Endothelial cell of umbilical vein (primary cell): ENCODE results near the gene TTC39A. TPM values are rescaled to one million over a fixed set of nuclear protein-coding genes. Genes with fewer than 3 reads are reported as not detected.
"Not testable (repeated sequence)": the region's sequence is repeated elsewhere in the genome, so short reads cannot be mapped to it uniquely, and the experiment has no call there.

Experiments used
- BruUV-seq: library from RNA; stranded (reverse); fragments of 400-500 nt; replicated peaks from 2 replicates; lab custom pipeline; 2021; lab: Mats Ljungman, UMichigan
- CTCF ChIA-PET: fragments of 300-600, 350-600 bp; sonication (Branson Sonifier 250); formaldehyde crosslinking; loops from one replicate; lab custom pipeline; 2021; ENCODE audit warnings: antibody characterized with exemption, inconsistent platforms; lab: Charles Lee
- POLR2A ChIA-PET: fragments of 300-600, 350-600 bp; sonication (Branson Sonifier 250); formaldehyde crosslinking; loops from one replicate; lab custom pipeline; 2021; ENCODE audit warnings: antibody characterized with exemption, inconsistent platforms; lab: Charles Lee
- DNase-seq: peaks from one replicate; pipeline ENCODE4 v3.0.0-alpha.2; 2011; ENCODE audit warnings: low read depth, low spot score
- FAIRE-seq: peaks from 2 replicates; lab custom pipeline; 2011; peaks lifted over from hg19 to GRCh38; lab: Jason Lieb, UNC
- H2AFZ ChIP-seq: 2 replicates; pipeline ENCODE4 v1.6.0; 2012; ENCODE audit warnings: low read depth, low read length, control low read depth, inconsistent platforms
- H3K27ac ChIP-seq: 2 replicates; pipeline ENCODE4 v1.5.1; 2011; ENCODE audit warnings: low read depth, mild to moderate bottlenecking, control low read depth, low read length, moderate library complexity; ENCODE audit not compliant: insufficient read depth
- H3K27me3 ChIP-seq, 2 experiments: 2 replicates each; pipeline versions ENCODE4 v1.6.0 to v1.6.1; 2011; ENCODE audit warnings: low read length in 2 of 2, mixed read lengths in 1 of 2; ENCODE audit not compliant: control insufficient read depth in 2 of 2, insufficient read depth in 2 of 2
- H3K36me3 ChIP-seq, 2 experiments: 2 replicates in 1 of 2; 3 replicates in 1 of 2; pipeline ENCODE4 v1.5.1; 2011; ENCODE audit warnings: low read length in 2 of 2, mild to moderate bottlenecking in 1 of 2, moderate library complexity in 1 of 2; ENCODE audit not compliant: control insufficient read depth in 2 of 2, insufficient read depth in 2 of 2; ENCODE audit errors: extremely low read depth in 1 of 2
- H3K4me1 ChIP-seq: 3 replicates; pipeline ENCODE4 v1.5.1; 2011; ENCODE audit warnings: mild to moderate bottlenecking, low read length; ENCODE audit not compliant: control insufficient read depth, insufficient read depth; ENCODE audit errors: extremely low read depth
- H3K4me2 ChIP-seq: 2 replicates; pipeline ENCODE4 v1.6.1; 2011; ENCODE audit warnings: low read length, control low read depth, mixed read lengths; ENCODE audit not compliant: insufficient read depth
- H3K4me3 ChIP-seq, 3 experiments: fragments of 200-600 bp in 1 of 3; sonication (generic), shearing (Covaris generic) in 1 of 3; replicated peaks in 1 of 3; 2 replicates each; pipeline ENCODE4 v1.5.1; 2011 to 2016; ENCODE audit warnings: control low read depth in 3 of 3, low read length in 3 of 3, mild to moderate bottlenecking in 2 of 3, inconsistent platforms in 1 of 3, low read depth in 1 of 3, moderate library complexity in 1 of 3; ENCODE audit not compliant: insufficient read depth in 1 of 3
- H3K79me2 ChIP-seq: 2 replicates; pipeline ENCODE4 v1.6.0; 2012; ENCODE audit warnings: low read length, inconsistent platforms; ENCODE audit not compliant: control insufficient read depth, insufficient read depth
- H3K9ac ChIP-seq: replicated peaks from 2 replicates; pipeline ENCODE3; 2011; ENCODE audit warnings: low read length, control low read depth; ENCODE audit not compliant: insufficient read depth; ENCODE audit errors: extremely low read depth
- H3K9me1 ChIP-seq: replicated peaks from 3 replicates; pipeline ENCODE4 v1.6.0; 2011; ENCODE audit warnings: mild to moderate bottlenecking, low read length; ENCODE audit not compliant: control insufficient read depth, insufficient read depth; ENCODE audit errors: extremely low read depth
- H3K9me3 ChIP-seq: replicated peaks from 2 replicates; pipeline ENCODE4 v1.5.1; 2012; ENCODE audit warnings: low read length, inconsistent platforms; ENCODE audit not compliant: control insufficient read depth, insufficient read depth
- H4K20me1 ChIP-seq: replicated peaks from 2 replicates; pipeline ENCODE3; 2011; ENCODE audit warnings: mild to moderate bottlenecking, low read length; ENCODE audit not compliant: control insufficient read depth, insufficient read depth; ENCODE audit errors: extremely low read depth
- CTCF ChIP-seq, 2 donors: IDR thresholded peaks; 1 replicate in 1 of 2; 2 replicates in 1 of 2; pipeline ENCODE4 v1.5.1; 2011; ENCODE audit warnings: low read length in 2 of 2, mild to moderate bottlenecking in 2 of 2, moderate library complexity in 2 of 2, control low read depth in 1 of 2, inconsistent platforms in 1 of 2, low read depth in 1 of 2; ENCODE audit not compliant: insufficient read depth in 1 of 2; ENCODE audit errors: extremely low read depth in 1 of 2
- GATA2 ChIP-seq: IDR thresholded peaks from 2 replicates; pipeline ENCODE4 v1.7.0; 2011; ENCODE audit warnings: low read depth, mild to moderate bottlenecking, moderate library complexity, mixed read lengths, low read length; ENCODE audit not compliant: insufficient read length, insufficient read depth
- JUN ChIP-seq: IDR thresholded peaks from 2 replicates; pipeline ENCODE4 v1.6.1; 2011; ENCODE audit warnings: borderline replicate concordance, low read depth; ENCODE audit not compliant: insufficient read length, insufficient read depth
- MYC ChIP-seq: IDR thresholded peaks from one replicate; pipeline ENCODE4 v1.6.1; 2011; ENCODE audit warnings: mild to moderate bottlenecking, low read depth, low read length
- POLR2A ChIP-seq: IDR thresholded peaks from 2 replicates; pipeline ENCODE4 v1.6.1; 2012; ENCODE audit warnings: low read depth, mild to moderate bottlenecking, control low read depth, low read length
- POLR2AphosphoS5 ChIP-seq: IDR thresholded peaks from 2 replicates; pipeline ENCODE4 v1.6.1; 2012; ENCODE audit warnings: low read depth, mild to moderate bottlenecking, control low read depth, low read length, moderate library complexity; ENCODE audit not compliant: insufficient read depth
- dilution Hi-C: fragments of 300-500 bp; cut with MboI; formaldehyde crosslinking; loops from one replicate; pipeline ENCODE4 v1.15.0; 2019; ENCODE audit warnings: low sequenced_read_pairs; ENCODE audit not compliant: extremely low pct_ligation_motif_present
- intact Hi-C: fragments of 100-400 bp; cut with micrococcal nuclease; formaldehyde crosslinking; loops from one replicate; pipeline ENCODE4 v1.10.0; 2022
- polyA plus RNA-seq, 4 experiments: library from polyadenylated mRNA; depleted of rRNA in 3 of 4; stranded (reverse) in 3 of 4; unstranded in 1 of 4; fragments of >200 nt; gene quantifications; 2 replicates each; pipeline versions ENCODE4 v1.2.1 to v1.2.3, GENCODE V29; 2011 to 2012; ENCODE audit warnings: missing spikeins in 1 of 4
- total RNA-seq: library from RNA; stranded (reverse); gene quantifications from 2 replicates; pipeline ENCODE4 v1.2.3, GENCODE V29; 2021

Gene TTC39A
- total and polyA plus RNA-seq, 2 donors (not counting 3 experiments of a cell fraction or from before 2014, with no cell fraction given): 1.1 to 1.7 TPM

- no peaks in the 10 kb centered on the region for H3K36me3 ChIP-seq
- intact Hi-C loops (no loop called here), dilution Hi-C loops (no loop called here)
- H3K4me2 ChIP-seq: no peak overlapping the region
- H3K9ac ChIP-seq: no peak overlapping the region
- H2AFZ ChIP-seq: no peak overlapping the region
- H3K79me2 ChIP-seq: no peaks in the 10 kb centered on the region
- no TSS peak for BruUV-seq
- peaks cover 0 to 2% of the 10 kb centered on the region in 2 experiments for H3K27me3 ChIP-seq
- H3K9me3 ChIP-seq: no peaks in the 10 kb centered on the region
- no peak for FAIRE-seq
- no peak overlapping the region for H3K4me3 ChIP-seq
- H4K20me1 ChIP-seq: no peaks in the 10 kb centered on the region
- TF ChIP-seq POLR2A: no peak
- TF ChIP-seq MYC: no peak
- TF ChIP-seq GATA2: no peak
- TF ChIP-seq CTCF (IDR thresholded peaks at IDR 0.05; ENCODE audit: extremely low read depth in 1 of 2, insufficient read depth in 1 of 2, low read depth in 1 of 2, low read length in 2 of 2): no peak
- no peak for TF ChIP-seq POLR2AphosphoS5
- no peak for TF ChIP-seq JUN
- no peak for DNase-seq
- ChIA-PET CTCF (interaction anchor here (1.0 kb wide), 1 partner anchor 9 kb away, joined by 4 read pairs; no protein-coding TSS in a partner anchor), POLR2A (no interaction called here)
- no peak overlapping the region for H3K27ac ChIP-seq
- no peaks in the 10 kb centered on the region for H3K9me1 ChIP-seq
- no peaks in the 10 kb centered on the region for H3K4me1 ChIP-seq
Observed at GRCh38 chr1:51325391-51325790, 5.0 kb downstream of the TTC39A start.

GRCh38 chr1:51325011-51325385 lies 5.4 kb downstream of the TTC39A start:
- DNase-seq, H3K4me3 ChIP-seq, CTCF ChIA-PET, H2AFZ ChIP-seq, H3K79me2 ChIP-seq, dilution Hi-C loops, H4K20me1 ChIP-seq, BruUV-seq, H3K36me3 ChIP-seq, H3K9me1 ChIP-seq, intact Hi-C loops, FAIRE-seq, H3K4me2 ChIP-seq, H3K27ac ChIP-seq, H3K4me1 ChIP-seq, POLR2A ChIA-PET, H3K9ac ChIP-seq, H3K27me3 ChIP-seq, H3K9me3 ChIP-seq: not testable (repeated sequence)
